Nephron (organoid): Measurements from ENCODE around the gene EHD4.

ENCODE experiments used
- H3K27ac Mint-ChIP-seq, 3 experiments: 2 replicates each; pipeline ENCODE4 v1.8.0; 2020; ENCODE audit warnings: mixed read lengths in 3 of 3, mild to moderate bottlenecking in 2 of 3, moderate library complexity in 1 of 3
- H3K27me3 Mint-ChIP-seq: 2 replicates; pipeline ENCODE4 v1.8.0; 2021; ENCODE audit warnings: low read depth, mild to moderate bottlenecking, moderate library complexity, mixed read lengths
- H3K36me3 Mint-ChIP-seq: 2 replicates; pipeline ENCODE4 v1.8.0; 2020; ENCODE audit warnings: low read depth, mixed read lengths
- H3K4me1 Mint-ChIP-seq: 2 replicates; pipeline ENCODE4 v1.8.0; 2020; ENCODE audit warnings: mixed read lengths
- H3K4me3 Mint-ChIP-seq, 3 experiments: 2 replicates each; pipeline ENCODE4 v1.8.0; 2020; ENCODE audit warnings: mild to moderate bottlenecking in 3 of 3, mixed read lengths in 3 of 3, moderate library complexity in 2 of 3
- H3K9me3 Mint-ChIP-seq: 2 replicates; pipeline ENCODE4 v1.8.0; 2020; ENCODE audit warnings: mixed read lengths
- CTCF ChIP-seq, 3 experiments: fragments of 200-600 bp; sonication (generic); IDR thresholded peaks; one replicate each; pipeline ENCODE4 v1.5.0; 2021; ENCODE audit warnings: antibody characterized with exemption in 3 of 3; ENCODE audit not compliant: unreplicated experiment in 3 of 3

EHD4 gene

DNA sequence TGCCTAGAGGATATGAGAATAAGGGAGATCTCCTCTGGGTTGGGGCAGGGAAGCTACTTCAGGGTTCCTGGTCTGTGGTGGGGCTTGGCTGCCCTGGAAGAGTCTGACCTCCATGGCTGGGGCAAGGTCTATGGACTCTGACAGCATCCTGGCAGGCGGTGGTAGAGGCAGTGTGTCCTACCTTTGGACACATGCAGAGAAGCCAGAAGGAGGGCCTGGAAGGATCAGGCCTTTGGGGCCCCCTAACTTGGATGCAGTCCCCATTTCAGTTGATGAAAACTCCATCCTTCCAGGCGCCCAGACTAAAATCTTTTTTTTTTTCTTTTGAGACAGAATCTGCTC lies 88.9 kb downstream of the EHD4 start:
- peaks cover 32% of the 10 kb centered on the region for H3K27me3 Mint-ChIP-seq
- H3K36me3 Mint-ChIP-seq, result no peaks in the 10 kb centered on the region
- peaks cover 15% of the 10 kb centered on the region for H3K4me1 Mint-ChIP-seq
- no peaks in the 10 kb centered on the region for H3K9me3 Mint-ChIP-seq
- no peak overlapping the region for H3K27ac Mint-ChIP-seq
- H3K4me3 Mint-ChIP-seq, result no peak overlapping the region
- TF ChIP-seq CTCF (IDR thresholded peaks at IDR 0.05; ENCODE audit: unreplicated experiment in 3 of 3), result no peak

GRCh38 chr15:41882689-41883483 lies 89.5 kb downstream of the EHD4 start:
- Mint-ChIP-seq H3K36me3 (no peaks in the 10 kb centered on the region), H3K27ac (no peak overlapping the region), H3K4me3 (peak overlapping the region in 1 of 3 experiments; percentile 31), H3K27me3 (peaks cover 32% of the 10 kb centered on the region), H3K9me3 (no peaks in the 10 kb centered on the region), H3K4me1 (peaks cover 20% of the 10 kb centered on the region)
- TF ChIP-seq CTCF (IDR thresholded peaks at IDR 0.05; ENCODE audit: unreplicated experiment in 3 of 3), result no peak

DNA sequence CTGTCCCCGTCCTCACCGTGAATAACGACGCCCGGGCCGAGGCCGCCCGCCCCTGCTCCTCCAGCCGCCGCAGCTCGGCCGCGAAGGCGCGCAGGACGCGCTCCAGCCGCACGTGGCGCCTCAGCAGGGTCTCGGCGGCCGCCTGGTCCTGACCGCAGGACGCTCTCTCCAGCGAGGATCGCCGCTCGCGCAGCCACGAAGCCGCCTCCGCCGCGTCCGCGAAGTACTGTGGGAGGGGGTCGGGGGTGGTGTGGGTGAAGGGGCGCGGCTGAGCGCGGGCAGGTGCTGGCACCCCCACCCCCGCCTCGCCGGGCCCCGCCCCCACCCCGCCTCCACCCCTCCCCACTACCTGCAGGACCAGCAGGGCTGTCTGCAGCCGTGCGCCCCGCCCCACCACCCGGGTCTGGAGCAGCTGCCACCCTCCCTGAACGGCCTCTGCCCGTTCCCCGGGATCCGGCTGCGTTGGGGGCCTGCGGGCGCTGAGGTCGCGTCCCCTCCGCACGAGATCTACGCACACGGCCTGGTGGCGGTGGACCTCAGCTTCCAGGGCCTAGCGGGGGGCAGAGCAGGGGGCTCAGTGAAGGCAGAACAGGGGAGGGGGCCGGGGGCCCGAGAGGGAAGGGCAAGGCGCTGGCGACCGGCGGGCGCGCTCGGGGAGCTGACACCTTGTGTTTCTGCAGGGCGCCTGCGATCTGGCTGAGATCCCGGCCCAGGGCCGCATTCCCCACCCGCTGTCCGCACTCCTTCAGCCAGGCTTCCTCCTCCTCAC lies 90.3 kb downstream of the EHD4 start:
- Mint-ChIP-seq H3K4me3 (peak overlapping the region in 2 of 3 experiments; percentile 31 to 49), H3K27me3 (peaks cover 32% of the 10 kb centered on the region), H3K4me1 (peaks cover 20% of the 10 kb centered on the region), H3K27ac (no peak overlapping the region), H3K9me3 (no peaks in the 10 kb centered on the region), H3K36me3 (no peaks in the 10 kb centered on the region)
- no peak for TF ChIP-seq CTCF (IDR thresholded peaks at IDR 0.05; ENCODE audit: unreplicated experiment in 3 of 3)

GRCh38 chr15:41881550-41881919 lies 90.8 kb downstream of the EHD4 start:
- H3K36me3 Mint-ChIP-seq, result no peaks in the 10 kb centered on the region
- peaks cover 20% of the 10 kb centered on the region for H3K4me1 Mint-ChIP-seq
- H3K4me3 Mint-ChIP-seq, result peak overlapping the region; percentile 10 to 29 (median 21)
- no peaks in the 10 kb centered on the region for H3K9me3 Mint-ChIP-seq
- TF ChIP-seq CTCF (IDR thresholded peaks at IDR 0.05; ENCODE audit: unreplicated experiment in 3 of 3), result no peak
- H3K27me3 Mint-ChIP-seq, result peaks cover 32% of the 10 kb centered on the region
- H3K27ac Mint-ChIP-seq, result peak overlapping the region in 1 of 3 experiments; percentile 31

DNA sequence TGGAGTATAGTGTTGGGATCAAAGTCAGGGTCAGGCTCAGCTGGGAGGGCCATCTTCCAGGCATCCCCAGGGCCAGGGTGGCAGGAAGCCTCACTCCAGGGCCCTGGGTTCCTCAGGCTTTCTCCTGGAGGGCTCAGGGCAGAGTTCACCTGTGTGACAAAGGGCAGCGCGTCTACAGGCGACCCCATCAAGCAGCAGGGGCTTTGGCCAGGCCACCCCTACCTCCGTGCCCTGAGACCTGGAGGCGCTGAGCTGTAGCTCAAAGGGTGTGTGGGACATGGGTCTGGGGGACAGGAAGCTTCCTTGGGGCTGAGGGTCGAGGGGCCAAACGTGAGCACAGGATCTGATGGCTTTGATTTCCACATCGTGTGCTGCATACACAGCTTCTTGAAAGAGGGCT lies 91.3 kb downstream of the EHD4 start:
- H3K4me1 Mint-ChIP-seq, result peaks cover 20% of the 10 kb centered on the region
- no peak for TF ChIP-seq CTCF (IDR thresholded peaks at IDR 0.05; ENCODE audit: unreplicated experiment in 3 of 3)
- peak overlapping the region in 1 of 3 experiments; percentile 31 for H3K27ac Mint-ChIP-seq
- peaks cover 32% of the 10 kb centered on the region for H3K27me3 Mint-ChIP-seq
- peak overlapping the region; percentile 10 to 29 (median 21) for H3K4me3 Mint-ChIP-seq
- H3K36me3 Mint-ChIP-seq, result no peaks in the 10 kb centered on the region
- H3K9me3 Mint-ChIP-seq, result no peaks in the 10 kb centered on the region
